Trophoblast cell (in vitro differentiated cells and primary cell): ENCODE data around the gene FER.
"Not testable (repeated sequence)": the region's sequence is repeated elsewhere in the genome, so short reads cannot be mapped to it uniquely, and the experiment has no call there.

ENCODE experiments used
- DNase-seq, 2 donors: peaks; one replicate each; pipeline ENCODE4 v3.0.0-alpha.2; 2016
- H2AFZ ChIP-seq: 2 replicates; pipeline ENCODE4 v1.6.1; 2013; ENCODE audit warnings: low read length, moderate library complexity, mild to moderate bottlenecking; ENCODE audit not compliant: insufficient read depth, poor library complexity
- H2AK5ac ChIP-seq: 2 replicates; pipeline ENCODE4 v1.6.1; 2013; ENCODE audit warnings: mild to moderate bottlenecking, low read length
- H2BK120ac ChIP-seq: 2 replicates; pipeline ENCODE4 v1.6.1; 2013; ENCODE audit warnings: low read length, mild to moderate bottlenecking, moderate library complexity; ENCODE audit not compliant: insufficient read depth, poor library complexity
- H2BK12ac ChIP-seq: 2 replicates; pipeline ENCODE4 v1.6.1; 2013; ENCODE audit warnings: mild to moderate bottlenecking, low read length, moderate library complexity
- H2BK5ac ChIP-seq: 2 replicates; pipeline ENCODE4 v1.6.1; 2013; ENCODE audit warnings: low read length, low read depth, moderate library complexity, mild to moderate bottlenecking; ENCODE audit not compliant: poor library complexity
- H3K14ac ChIP-seq: 2 replicates; pipeline ENCODE4 v1.6.1; 2013; ENCODE audit warnings: mild to moderate bottlenecking, low read length
- H3K18ac ChIP-seq: 2 replicates; pipeline ENCODE4 v1.6.1; 2013; ENCODE audit warnings: mild to moderate bottlenecking, low read length
- H3K23ac ChIP-seq: 2 replicates; pipeline ENCODE4 v1.6.1; 2013; ENCODE audit warnings: low read length
- H3K27ac ChIP-seq: 2 replicates; pipeline ENCODE4 v1.5.1; 2013; ENCODE audit warnings: low read depth, mild to moderate bottlenecking, inconsistent platforms, low read length, moderate library complexity
- H3K27me3 ChIP-seq: 2 replicates; pipeline ENCODE4 v1.6.1; 2013; ENCODE audit warnings: inconsistent platforms, mild to moderate bottlenecking, low read length, moderate library complexity; ENCODE audit not compliant: insufficient read depth
- H3K36me3 ChIP-seq, 2 experiments: 1 replicate in 1 of 2; 2 replicates in 1 of 2; pipeline ENCODE4 v1.6.1; 2013; ENCODE audit warnings: low read length in 2 of 2, mild to moderate bottlenecking in 2 of 2, moderate library complexity in 1 of 2; ENCODE audit not compliant: insufficient read depth in 2 of 2, control insufficient read depth in 1 of 2
- H3K4ac ChIP-seq: 2 replicates; pipeline ENCODE4 v1.6.1; 2013; ENCODE audit warnings: low read depth, mild to moderate bottlenecking, low read length, moderate library complexity
- H3K4me1 ChIP-seq, 2 experiments: 1 replicate in 1 of 2; 2 replicates in 1 of 2; pipeline ENCODE4 v1.6.1; 2013; ENCODE audit warnings: low read length in 2 of 2, mild to moderate bottlenecking in 2 of 2, moderate library complexity in 1 of 2; ENCODE audit not compliant: insufficient read depth in 2 of 2, control insufficient read depth in 1 of 2
- H3K4me2 ChIP-seq: 2 replicates; pipeline ENCODE4 v1.6.1; 2013; ENCODE audit warnings: inconsistent platforms, mild to moderate bottlenecking, low read length, moderate library complexity
- H3K4me3 ChIP-seq: 2 replicates; pipeline ENCODE4 v1.5.1; 2013; ENCODE audit warnings: mild to moderate bottlenecking, low read depth, low read length, inconsistent platforms
- H3K79me1 ChIP-seq: one replicate; pipeline ENCODE4 v1.6.1; 2013; ENCODE audit warnings: low read length
- H3K79me2 ChIP-seq: 2 replicates; pipeline ENCODE4 v1.6.1; 2013; ENCODE audit warnings: low read length, mild to moderate bottlenecking; ENCODE audit not compliant: control insufficient read depth, insufficient read depth, poor library complexity
- H3K9ac ChIP-seq: 2 replicates; pipeline ENCODE4 v1.6.1; 2013; ENCODE audit warnings: mild to moderate bottlenecking, low read length
- H3K9me3 ChIP-seq: 2 replicates; pipeline ENCODE4 v1.6.1; 2013; ENCODE audit warnings: low read depth, mild to moderate bottlenecking, control low read depth, inconsistent platforms, low read length; ENCODE audit not compliant: insufficient read depth
- H4K12ac ChIP-seq: 2 replicates; pipeline ENCODE4 v1.6.1; 2013; ENCODE audit warnings: low read depth, mild to moderate bottlenecking, low read length, moderate library complexity
- H4K8ac ChIP-seq: 2 replicates; pipeline ENCODE4 v1.6.1; 2013; ENCODE audit warnings: low read depth, mild to moderate bottlenecking, low read length, moderate library complexity
- H4K91ac ChIP-seq: one replicate; pipeline ENCODE4 v1.6.1; 2013; ENCODE audit warnings: low read depth, mild to moderate bottlenecking, low read length, moderate library complexity
- WGBS: extraction: QIAGEN DNeasy Blood & Tissue Kit; methylation state at CpG from one replicate; pipeline ENCODE4 v1.1.7; 2013; ENCODE audit warnings: missing lambda C conversion rate; ENCODE audit not compliant: insufficient read length, insufficient coverage; ENCODE audit errors: extremely low coverage; 5-methylcytosine and 5-hydroxymethylcytosine counted together

FER gene

DNA sequence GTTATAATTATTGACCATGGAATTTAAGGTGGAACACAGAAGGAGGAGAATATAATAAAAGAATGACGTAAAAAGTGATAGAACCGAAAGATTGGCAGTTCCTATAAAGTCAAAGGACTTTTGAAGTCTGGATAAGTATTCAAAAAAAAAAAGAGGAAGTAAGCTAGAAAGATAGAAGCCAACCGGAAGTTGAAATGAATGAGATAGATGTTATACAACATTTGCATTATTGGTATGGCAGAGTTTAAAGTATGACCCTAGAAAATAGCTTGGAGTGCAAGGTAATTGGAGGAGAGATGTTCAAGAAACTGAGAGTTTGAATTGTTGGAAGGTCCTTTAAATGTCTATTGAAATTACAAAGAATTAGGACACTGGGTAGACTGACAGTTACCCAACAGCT lies 293.6 kb downstream of the FER start:
- 100% methylated on average over 2 of the region's 3 CpGs for WGBS

DNA sequence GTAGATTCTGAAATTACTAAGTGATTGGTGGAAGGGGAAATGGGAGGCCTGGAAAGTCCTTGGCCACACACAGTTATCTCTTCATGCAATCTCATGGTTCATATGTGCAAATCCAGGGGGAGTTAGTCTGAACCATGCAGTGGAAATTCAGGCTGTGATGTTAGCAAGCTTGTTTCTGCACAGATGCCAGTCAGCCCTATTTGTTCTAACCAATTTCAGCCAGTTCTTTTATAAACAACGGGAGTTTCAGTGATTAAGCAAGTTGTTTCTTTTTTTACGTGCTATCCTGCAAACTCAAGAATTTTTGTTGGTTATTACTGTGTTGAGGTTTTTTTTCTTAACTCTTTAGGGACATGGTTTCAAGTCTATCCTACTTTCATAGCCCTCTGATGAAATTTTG lies 298.0 kb downstream of the FER start:
- Histone ChIP-seq H3K79me2 (no peaks in the 10 kb centered on the region), H2AK5ac (no peak overlapping the region), H3K79me1 (no peaks in the 10 kb centered on the region), H4K91ac (no peak overlapping the region), H3K4ac (no peak overlapping the region), H3K4me1 (no peaks in the 10 kb centered on the region), H3K18ac (no peak overlapping the region), H3K4me3 (no peak overlapping the region), H4K8ac (no peak overlapping the region), H3K9ac (no peak overlapping the region), H2BK5ac (no peak overlapping the region), H3K23ac (no peak overlapping the region), H3K9me3 (no peaks in the 10 kb centered on the region), H3K14ac (no peak overlapping the region), H3K36me3 (no peaks in the 10 kb centered on the region), H2BK120ac (no peak overlapping the region), H2BK12ac (no peak overlapping the region), H3K27me3 (no peaks in the 10 kb centered on the region), H3K4me2 (no peak overlapping the region), H3K27ac (no peak overlapping the region), H4K12ac (no peak overlapping the region), H2AFZ (no peak overlapping the region)
- no CpG with 5 or more reads among the region's 2 CpGs for WGBS
- DNase-seq = no peak

More for the DNA sequence above, 293.6 kb downstream of the FER start:
- Histone ChIP-seq H3K14ac (no peak overlapping the region), H3K79me2 (no peaks in the 10 kb centered on the region), H3K18ac (no peak overlapping the region), H4K91ac (no peak overlapping the region), H4K12ac (no peak overlapping the region), H2AFZ (no peak overlapping the region), H3K9me3 (no peaks in the 10 kb centered on the region), H3K23ac (no peak overlapping the region), H3K9ac (no peak overlapping the region), H3K79me1 (no peaks in the 10 kb centered on the region), H2AK5ac (no peak overlapping the region), H2BK120ac (no peak overlapping the region), H3K4me2 (no peak overlapping the region), H3K4me1 (no peaks in the 10 kb centered on the region), H3K27me3 (no peaks in the 10 kb centered on the region), H2BK12ac (no peak overlapping the region), H3K36me3 (no peaks in the 10 kb centered on the region), H3K4me3 (no peak overlapping the region), H2BK5ac (no peak overlapping the region), H3K4ac (no peak overlapping the region), H3K27ac (no peak overlapping the region), H4K8ac (no peak overlapping the region)
- no peak for DNase-seq

DNA sequence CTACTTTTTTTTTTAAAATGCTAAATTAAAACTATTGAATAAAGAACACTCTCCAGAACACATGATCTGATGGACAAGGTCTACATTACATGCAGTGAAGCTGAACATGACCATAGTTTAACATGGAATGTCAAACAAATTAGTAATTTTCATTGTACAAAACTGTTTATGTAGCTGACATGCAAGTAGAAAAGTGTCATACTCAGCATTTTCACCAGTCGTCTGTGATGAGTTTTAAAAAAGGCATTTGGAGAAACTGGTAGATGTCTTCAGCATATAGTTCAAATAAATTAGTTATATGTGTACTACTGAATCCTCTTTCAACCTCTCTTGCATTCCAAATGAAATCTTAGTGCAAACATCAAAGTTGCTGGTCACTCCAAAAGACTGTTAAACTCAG lies 301.9 kb downstream of the FER start:
- Histone ChIP-seq H3K4ac (no peak overlapping the region), H3K9ac (no peak overlapping the region), H3K9me3 (no peaks in the 10 kb centered on the region), H3K4me3 (no peak overlapping the region), H2BK12ac (no peak overlapping the region), H3K4me2 (no peak overlapping the region), H3K27me3 (no peaks in the 10 kb centered on the region), H3K23ac (no peak overlapping the region), H3K27ac (no peak overlapping the region), H2BK5ac (no peak overlapping the region), H2AK5ac (no peak overlapping the region), H3K36me3 (peaks cover 3 to 6% of the 10 kb centered on the region in 2 experiments), H4K8ac (no peak overlapping the region), H3K18ac (no peak overlapping the region), H3K14ac (no peak overlapping the region), H3K79me1 (no peaks in the 10 kb centered on the region), H3K4me1 (no peaks in the 10 kb centered on the region), H2AFZ (no peak overlapping the region), H2BK120ac (no peak overlapping the region), H4K12ac (no peak overlapping the region), H4K91ac (no peak overlapping the region), H3K79me2 (no peaks in the 10 kb centered on the region)
- whole genome bisulfite sequencing = no CpG with 5 or more reads among the region's 1 CpG
- DNase-seq = peak in 1 of 2 donors; percentile 38

DNA sequence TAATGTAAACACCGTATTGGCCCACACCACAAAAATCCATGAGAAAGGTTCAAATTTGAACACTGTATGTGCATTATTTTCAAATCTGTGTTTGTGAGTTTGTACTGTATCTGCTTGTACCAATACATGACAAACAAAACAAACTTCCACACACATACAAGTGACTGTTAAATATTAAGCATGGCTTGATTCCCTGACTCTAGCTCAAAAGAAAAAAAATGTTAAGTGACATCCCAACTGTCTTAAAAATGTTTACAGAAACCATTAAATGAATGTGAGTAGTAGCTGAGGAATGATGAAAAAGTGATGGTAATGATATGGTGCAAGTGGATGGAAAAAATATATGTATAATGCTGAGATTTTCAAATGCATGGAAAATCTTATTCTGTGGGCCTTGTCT lies 302.6 kb downstream of the FER start:
- H3K27me3 ChIP-seq, H3K27ac ChIP-seq, H2BK12ac ChIP-seq, H4K91ac ChIP-seq, H3K9ac ChIP-seq, H3K4me2 ChIP-seq, H2BK120ac ChIP-seq, H3K4me1 ChIP-seq, H3K4me3 ChIP-seq, H3K18ac ChIP-seq, H3K79me1 ChIP-seq, H2AK5ac ChIP-seq, H2AFZ ChIP-seq, H3K23ac ChIP-seq, H4K12ac ChIP-seq, H3K79me2 ChIP-seq, H4K8ac ChIP-seq, H3K36me3 ChIP-seq, H3K14ac ChIP-seq, H3K4ac ChIP-seq, H3K9me3 ChIP-seq, H2BK5ac ChIP-seq: not testable (repeated sequence)
- peak in 1 of 2 donors; percentile 60 for DNase-seq
- WGBS = no CpG with 5 or more reads among the region's 1 CpG
